Stimulated activated CD4-positive, alpha-beta T cell treated with anti-CD3 and anti-CD28 coated beads, Interleukin-1b, Interleukin-23, amount 100 ng/mL, for 1 hour (primary cell): ENCODE measurements around the gene ANKRD9.

Experiments used
- DNase-seq, 2 donors: peaks; one replicate each; pipeline ENCODE4 v3.0.0-alpha.2; 2020; ENCODE audit warnings: low read depth in 2 of 2

ANKRD9 gene

DNA sequence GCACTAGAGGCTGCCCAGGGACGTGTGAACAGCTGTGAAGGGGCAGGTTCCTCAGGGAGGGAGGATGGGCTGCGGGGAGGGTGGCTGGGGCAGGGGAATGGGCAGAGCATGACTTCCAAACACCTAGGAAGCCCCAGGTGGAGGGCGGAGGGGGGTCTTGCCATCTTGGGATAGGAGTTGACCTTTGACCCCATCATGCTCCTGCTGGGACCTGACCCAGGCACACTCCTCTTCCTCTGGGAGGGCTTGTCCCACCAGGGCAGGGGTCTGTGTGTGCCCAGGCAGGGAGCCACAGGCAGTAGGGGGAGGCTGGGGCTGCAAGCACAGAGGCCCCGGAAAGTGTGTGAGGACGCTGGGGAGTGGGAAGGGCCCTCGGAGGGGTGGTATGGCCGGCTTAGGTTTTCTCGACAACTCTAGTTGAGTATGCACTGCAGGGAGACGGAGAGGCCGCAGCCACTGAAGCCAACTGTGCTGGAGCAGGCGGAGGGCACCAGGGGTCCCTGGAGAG, 3.3 kb upstream of the ANKRD9 start:
- no peak for DNase-seq

DNA sequence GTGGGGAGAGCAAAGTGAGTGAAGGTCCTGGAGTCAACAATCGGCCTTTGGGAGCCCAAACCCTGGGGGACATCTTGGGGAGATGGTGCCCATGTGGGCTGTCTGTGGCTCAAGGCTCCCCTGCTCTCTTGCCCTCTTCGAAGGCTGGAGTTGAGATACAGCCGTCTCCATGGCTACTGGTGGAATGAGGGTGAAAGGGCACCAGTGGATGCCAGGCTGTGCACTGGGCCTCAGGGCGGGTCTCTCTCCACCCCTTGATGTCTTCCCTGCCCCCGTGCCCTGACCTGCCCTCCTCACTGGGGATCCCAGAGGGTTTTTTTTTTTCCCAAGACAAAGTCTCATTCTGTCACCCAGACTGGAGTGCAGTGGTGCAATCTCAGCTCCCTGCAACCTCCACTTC, 2.0 kb upstream of the ANKRD9 start:
- no peak for DNase-seq

DNA sequence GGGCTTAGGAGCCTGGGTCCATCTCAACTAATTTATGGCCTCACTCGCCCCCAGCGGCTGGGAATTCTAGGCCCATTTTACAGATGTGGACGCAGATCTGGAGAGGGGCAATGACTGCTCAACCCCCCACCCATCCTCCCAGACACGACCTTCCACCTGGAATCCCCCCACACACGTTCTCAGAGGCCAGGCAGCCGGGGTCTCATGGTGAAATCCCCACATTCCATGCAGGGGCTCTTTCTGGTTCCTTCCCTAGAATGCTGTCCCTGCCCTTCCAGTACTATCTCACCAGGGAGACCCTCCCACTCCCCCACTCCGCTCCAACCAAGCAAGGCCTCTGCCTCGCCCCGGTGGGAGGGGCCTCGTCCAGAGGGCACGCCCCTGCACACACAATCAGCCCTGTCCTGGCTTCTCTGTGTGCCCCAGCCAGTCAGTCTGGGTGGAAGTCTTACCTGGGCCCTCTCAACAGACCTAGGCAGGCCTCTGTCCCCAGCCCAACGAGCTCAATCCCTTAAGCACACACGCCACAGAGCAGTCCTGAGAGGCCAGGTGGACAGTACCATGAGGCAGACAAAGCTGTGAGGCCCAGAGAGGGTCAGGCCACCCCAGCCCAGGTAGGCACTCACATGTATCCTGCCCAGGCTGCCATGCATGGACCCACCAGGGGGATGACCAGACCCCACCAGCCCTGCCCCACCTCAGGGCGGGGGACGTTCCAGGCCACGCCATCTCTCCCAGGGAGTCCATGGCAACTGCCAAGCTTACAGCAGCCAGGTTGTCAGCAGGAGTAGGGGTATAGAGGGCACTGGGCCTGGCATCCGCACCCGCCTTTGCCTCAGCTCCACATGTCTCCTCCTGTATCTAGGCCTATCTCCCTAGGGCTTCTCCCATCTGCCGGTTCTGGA, 1.3 kb upstream of the ANKRD9 start:
- no peak for DNase-seq

DNA sequence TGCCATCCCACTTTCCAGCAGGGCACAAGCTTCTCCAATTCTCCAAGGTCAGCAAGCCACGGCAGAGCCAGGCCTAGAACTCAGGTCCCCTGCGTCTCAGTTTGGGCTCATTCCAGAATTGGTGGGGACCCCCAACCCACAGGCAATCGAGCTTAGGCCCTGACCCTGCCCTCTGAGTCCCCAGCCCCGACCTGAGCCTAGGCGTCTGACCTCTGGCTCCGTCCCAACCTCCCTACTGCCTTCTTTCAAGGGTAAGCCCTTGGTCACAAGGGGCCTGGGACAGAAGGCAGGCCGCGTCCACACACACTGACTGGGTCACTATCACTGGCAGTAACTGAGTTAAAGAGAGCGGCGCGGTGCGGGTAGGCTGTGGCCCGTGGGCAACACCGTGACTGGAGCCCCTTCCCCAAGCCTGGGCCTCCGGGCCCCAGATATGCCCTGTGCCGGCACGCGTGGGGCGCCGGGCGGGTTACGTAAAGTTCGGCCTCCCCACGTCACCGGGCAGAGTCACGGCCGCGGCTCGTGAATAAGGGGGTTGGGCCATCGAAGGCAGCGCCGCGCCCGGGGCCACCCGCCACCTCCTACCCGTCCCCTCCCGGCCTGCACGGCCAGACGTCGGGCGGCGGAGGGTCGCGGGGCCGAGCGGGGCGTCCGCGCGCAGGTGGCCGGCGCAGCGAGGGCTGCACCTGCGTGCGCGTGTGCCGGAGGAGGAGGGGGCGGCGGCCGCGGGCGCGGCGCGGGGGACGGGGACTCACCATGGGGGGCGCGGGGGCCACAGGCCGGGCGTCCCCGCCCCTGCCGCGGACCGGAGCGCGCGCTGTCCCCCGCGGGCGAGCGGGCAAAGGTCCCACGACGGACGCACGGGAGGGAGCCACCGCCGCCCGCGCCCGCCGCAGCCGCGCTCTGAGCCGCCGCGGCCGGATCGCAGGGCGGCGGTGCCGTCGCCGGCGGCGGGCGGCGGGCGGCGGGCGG, 516 bp downstream of the ANKRD9 start:
- DNase-seq: no peak

DNA sequence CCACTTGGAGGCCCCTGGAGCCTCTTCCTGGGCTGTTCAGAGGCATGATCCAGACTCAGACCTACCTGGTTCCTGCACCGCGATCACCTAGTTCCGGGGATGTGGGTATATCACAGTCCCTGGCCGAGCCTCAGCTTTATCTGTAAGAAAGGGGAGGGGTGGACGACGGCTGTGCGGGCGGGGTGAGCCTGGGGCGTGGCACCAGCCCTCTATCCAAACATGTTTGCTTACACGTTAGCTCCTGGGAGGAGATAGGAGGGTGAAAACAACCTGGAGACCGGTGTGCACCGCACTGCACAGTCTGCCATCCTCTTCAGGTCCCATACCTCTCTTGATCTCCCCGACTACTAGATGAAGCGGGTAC, 1.2 kb downstream of the ANKRD9 start:
- no peak for DNase-seq

DNA sequence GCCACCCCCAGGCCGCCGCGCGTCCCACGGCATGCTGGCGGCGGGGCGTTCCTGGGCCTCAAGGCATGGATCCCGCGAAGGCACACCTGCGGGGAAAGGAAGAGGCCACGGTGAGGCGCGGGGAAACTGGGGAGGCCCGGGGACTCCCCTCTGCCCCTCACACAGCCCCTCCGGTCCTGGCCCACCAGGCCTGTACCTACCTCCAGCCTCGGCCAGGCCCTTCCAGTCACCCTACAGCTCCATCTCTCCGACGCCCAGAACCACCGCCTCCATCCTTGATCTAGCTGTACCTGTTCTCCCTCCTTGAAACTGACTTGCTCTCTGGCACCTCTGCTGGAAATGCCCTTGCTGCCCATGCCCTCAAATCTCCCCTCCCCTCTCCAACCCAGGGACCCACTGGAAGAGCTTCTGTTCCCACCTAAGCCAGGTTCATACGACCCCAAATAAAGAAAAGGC, 1.7 kb downstream of the ANKRD9 start:
- no peak for DNase-seq

DNA sequence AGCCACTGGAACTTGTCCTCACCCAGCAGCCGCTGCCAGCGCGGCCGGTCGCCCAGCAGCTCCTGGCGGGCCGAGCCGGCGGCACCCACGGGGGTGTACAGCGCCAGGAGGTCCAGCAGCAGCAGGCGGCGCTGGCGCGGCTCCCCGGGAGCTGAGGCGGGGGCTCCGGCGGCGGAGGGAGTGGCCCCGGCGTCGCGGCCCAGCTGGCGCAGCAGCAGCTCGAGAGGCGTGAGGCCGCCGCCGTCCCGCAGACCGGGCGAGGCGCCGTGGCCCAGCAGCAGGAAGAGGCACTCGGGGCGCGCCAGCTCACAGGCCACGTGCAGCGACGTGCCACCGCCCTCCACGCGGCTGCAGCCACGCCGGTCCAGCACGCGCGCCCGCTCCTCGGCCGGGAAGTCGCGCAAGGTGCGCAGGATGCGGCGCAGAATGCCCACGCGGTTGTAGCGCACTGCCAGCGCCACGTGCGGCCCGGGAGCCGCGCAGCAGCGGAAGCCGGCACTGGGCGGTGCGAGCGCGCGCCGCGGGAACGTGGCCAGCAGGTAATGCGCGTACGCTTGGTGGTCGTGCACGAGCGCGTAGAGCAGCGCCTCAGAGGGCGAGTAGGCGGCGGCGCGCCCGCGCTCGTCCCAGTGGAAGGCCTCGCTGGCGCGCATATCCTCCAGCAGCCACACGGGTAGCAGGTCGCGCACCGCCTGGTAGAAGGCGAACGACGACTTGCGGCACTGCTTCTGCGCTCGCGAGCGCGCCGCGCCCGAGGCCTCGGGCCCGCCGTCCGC, 2.3 kb downstream of the ANKRD9 start:
- DNase-seq: no peak

DNA sequence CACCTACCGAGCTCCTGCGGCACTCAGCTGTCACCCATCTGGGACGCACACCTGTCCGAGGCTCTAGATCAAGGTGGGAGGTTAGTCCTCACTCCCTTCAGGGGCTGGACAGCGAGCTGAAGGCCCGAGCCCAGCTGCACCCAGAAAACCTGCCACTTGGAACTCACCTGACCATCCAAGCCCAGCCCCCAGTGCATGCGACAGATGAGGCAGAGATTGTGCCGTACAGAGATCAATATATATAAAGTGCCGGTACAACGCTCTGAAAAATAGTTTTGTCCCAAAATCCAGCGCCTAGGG, 3.0 kb downstream of the ANKRD9 start:
- no peak for DNase-seq

DNA sequence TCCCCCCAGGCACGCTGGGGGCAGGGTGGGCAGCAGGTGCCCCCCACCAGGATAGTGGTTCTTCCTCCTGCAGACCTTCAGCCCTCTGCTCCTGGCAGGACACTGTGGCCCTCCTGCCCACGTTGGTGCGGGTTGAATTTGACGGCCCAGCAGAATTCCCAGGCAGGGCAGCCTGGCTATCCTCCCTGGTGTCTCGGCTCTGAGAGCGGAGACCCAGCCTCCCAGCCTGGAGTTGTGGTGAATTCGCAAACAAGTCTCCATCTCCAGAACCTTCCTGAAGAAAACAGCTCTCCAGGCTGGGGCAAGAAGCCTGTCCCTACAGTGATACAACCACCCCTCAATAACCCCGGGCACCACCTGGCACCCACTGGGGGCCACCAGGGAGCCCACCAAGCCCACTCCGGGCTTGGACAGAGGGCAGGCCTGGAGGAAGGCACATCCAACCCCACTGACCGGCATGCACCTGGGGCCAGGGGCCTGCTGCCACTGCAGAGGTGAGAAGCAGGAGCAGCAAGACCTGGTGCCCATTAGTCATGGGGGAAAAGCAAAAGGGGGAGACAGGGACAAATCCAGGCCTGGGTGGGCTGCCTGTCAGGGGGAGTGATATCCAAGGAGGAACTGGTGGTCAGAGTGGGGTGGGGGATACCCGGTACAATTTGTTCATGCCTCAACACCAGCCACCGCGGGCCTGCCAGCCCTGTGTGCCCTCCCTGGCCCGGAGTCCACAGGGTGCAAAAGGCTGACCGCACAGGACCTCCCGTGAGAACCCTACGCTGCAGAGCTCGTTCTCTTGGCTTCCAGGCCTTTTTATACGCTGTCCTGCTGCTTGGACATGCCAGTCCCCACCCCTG, 3.6 kb downstream of the ANKRD9 start:
- DNase-seq: no peak

DNA sequence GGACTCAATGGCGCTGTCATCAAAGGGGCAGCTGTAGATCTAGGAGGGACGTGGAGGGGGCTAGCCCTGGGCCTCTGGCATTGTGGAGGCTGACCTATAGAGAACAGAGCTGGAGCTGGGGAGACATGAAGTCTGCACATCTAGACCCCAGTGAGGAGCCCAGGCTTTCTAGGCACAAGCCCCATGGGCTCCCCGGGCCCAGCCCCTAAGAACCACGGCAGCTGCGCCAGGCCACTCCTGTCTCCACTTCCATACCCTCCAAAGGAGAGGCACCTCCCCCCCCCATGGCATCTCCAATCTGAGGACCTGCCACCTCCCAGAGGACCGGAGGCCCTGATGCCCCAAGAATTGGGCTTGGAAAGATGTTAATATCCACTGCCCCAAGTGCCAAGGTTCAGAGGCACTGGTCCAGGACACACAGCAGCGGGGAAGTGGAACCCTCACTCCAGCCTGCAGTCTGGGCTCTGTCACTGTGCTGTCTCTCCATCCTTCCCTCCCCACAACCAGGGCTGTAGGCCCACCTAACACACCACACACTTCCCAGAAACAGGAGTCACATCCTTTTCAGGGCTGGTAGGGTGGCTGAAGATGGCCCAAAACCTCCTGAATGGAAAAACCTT, 4.5 kb downstream of the ANKRD9 start:
- DNase-seq: no peak

DNA sequence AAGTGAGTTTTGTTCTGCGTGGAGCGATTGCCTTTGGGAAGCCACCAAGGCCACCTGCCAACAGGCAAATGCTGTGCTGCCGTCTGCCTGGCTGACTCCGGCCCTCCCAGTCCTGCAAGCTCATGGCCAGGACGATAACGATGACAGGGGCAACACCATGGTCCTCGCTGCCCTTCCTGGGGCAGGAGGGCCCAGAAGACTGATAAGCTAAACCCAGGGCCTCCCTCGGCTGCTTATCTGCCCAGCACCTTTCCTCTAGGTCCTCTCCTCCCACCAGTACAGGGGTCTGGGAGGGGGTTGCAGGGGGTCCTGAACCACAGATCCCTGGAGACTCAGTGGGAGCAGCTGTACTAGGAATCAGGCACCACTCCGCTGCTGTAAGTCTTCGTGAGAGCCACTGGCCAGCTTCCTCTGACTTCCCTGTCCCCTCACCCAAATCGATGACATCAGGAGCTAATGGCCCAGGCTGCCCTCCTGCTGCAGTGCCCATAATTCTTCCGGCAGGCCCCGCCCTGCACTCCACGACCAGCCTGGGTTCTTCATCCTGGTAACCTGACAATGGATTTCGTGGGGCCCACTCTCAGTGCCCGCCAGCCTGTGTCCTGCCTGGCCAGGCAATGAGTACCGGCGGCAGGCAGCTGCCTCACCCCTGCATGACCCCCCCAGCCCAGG, 5.1 kb downstream of the ANKRD9 start:
- no peak for DNase-seq

DNA sequence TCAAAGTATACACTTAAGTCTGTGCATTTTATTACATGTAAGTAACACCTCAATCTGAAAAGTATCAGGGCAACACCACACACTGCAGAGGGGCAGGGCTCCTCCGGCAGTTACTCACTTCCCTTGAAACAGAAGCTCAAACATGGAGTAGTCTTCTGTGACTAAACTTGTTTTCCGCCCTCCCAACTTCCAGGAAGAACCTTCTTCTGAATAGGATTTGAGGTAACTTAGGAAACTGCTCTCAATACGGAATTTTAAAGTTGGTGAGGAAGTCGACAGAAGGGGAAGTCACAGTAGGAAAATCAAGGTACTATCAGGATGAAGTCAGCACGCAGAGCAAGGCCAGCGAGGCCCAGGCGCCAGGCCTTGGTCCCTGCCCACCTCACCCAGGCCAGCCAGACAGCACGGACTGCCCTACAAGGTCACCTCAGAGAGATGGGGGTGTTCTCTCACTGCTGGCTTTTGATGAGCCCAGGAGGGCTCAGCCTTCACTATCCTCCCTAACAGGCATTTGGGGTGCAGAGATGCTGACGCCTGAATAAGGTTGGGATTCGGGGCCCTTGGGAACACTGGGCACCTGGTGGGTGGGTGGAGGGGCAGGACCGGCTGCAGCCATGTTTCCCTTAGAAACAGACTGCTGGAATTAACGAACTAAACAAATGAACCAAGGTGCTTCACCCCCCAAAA, 5.8 kb downstream of the ANKRD9 start:
- no peak for DNase-seq

DNA sequence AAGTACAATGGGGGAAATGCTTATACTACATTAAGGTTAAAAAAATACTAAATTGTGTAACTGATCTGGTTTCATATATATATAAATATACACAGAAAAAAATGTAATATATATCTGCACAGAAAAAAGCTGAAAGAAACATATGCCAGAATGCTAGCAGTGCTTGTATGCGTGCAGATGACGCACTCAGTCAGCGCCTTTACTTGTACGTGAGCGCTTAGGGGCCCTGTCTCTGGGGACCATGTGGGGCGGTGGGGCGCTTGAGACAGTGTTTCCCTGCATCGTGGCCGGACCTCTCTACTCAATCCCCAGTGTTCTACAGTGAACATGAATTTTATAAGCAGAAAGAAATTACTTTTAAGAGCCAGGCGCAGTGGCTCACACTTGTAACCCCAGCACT, 7.0 kb downstream of the ANKRD9 start:
- DNase-seq: no peak

DNA sequence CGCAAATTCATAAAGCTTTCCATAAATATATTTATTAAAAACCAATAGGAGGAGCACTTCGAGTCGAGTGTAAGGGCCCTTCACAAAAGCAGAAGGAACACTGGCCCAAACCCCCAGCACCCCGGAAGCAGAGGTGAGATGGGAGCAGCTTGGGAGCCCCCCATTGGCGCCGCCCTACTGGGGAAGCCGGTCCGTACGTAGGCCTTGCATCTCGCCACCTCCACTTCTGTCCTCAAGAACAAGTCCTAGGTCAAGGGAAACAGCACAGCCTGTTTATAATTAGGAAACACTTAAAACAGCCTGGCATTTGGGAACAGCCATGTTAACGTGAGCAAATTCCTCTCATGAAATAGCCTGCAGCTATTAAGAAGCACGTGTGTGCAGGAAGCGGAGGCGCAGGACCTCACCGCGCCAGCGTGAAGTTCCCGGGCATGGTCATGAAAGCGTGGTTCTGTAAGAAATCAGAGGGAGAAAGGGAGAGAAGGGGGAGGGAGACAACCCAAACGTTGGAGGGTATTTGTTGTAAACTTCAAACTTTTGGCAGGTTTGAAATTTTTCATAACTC, 7.7 kb downstream of the ANKRD9 start:
- DNase-seq: no peak

DNA sequence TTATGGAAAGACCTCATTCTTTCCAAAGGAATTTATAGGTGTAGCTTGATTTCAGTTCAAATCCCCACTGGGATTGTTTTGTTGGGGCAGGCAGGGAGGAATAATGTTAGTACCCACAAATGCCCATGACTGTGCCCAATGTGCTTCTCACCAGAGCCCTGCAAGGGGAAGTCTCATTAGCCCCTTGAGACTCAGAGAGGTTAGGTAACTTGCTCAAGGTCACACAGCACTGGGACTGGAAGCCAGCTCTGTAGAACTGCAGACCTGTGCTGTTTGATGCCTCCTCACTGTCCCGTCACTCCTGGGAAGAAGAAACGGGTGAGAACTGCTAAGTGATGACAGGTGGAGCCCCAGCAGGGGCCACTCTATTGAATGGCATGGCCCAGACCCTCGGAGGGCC, 8.9 kb downstream of the ANKRD9 start:
- DNase-seq: no peak

DNA sequence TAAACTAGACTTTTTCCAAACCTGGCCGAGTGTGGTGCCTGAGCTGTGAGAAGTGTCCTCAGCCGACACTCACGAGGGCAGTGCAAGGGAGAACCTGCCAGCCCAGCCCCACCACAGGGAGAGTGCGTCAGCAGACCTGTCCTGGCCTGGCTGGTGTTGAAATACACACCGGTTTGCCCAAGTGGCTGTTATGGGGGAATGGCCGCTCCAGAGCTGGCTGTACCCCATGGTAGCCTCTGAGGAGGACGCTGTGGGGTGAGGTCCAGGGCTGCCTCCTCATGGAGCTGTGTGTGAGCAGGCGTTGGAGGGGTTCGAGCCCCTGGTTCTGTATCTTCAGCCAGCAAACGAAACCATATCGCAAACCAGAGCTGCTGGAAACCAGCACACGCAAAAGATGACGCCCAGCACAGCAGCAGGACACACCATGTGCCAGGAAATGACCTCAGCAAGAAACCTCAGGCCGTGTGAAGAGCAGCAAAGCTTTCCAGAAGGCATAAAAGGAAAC, 9.4 kb downstream of the ANKRD9 start:
- no peak for DNase-seq

DNA sequence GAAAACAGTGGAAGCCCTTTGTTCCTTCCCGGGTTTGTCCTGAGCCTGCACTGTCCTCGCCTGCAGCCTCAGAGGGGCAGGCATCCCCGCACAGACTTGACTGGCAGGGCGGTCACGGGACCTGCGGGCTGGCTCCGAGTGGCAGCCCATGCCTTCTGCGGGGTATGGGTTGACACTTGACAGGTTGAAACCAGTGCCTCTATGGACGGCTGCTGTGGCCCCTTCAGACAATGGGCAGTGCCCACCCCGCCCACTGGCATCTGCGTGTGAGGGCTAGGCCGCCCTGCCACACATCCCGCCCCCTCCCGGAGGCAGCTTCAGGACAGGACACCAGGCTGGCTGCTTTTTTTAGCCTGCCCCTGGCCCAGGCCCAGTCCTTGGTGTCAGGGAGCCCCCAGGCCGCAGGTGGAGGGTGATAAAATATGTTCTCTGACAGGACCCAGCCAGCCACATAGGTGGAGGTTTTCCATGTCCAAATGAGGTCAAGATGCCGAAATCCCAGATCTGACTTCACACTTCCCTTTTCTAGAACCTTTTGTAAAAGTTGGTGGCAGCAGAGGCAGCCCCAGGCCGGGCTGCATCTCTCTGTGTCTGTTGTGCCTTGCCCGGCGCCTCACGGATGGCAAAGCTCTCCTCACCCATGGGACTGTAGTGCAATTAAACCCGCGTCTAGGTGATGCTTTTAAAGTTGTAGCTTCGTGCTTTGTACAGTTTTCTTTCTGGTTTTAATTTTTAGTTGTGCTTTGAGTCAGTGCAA, 10.0 kb downstream of the ANKRD9 start:
- DNase-seq: no peak

DNA sequence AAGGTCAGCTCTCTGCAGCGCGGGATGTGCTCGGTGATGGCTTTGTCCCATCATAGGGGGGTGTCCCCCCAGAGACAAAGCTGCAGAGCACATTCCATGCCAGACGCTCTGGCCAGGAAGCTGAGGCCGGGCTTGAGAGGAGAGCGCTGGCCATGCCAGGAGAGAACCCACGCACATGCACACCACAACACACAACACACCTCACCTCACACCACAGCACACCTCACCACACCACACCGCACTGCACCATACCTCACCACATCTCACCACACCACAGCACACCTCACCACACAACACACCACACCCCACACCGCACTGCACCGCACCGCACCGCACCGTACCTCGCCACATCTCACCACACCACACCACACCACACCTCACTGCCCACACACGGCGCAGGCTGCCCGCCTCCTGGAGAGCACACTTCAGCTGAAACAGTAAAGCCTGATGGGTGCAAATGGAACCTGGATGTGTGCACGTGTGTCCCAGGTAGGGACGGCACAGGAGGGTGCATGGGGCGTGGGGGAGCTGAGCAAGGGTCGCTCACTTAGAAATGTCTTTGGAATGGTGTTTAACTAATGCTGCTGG, 10.8 kb downstream of the ANKRD9 start:
- no peak for DNase-seq
